ENCODE measurements around the gene KNDC1. TPM values are rescaled to one million over a fixed set of nuclear protein-coding genes. Genes with fewer than 3 reads are reported as not detected.

Gene KNDC1
- total and polyA plus RNA-seq, 2 of the 13 experiments (the other 11 are each of a cell fraction or from before 2014, with no cell fraction given), result 0.69 TPM; not detected in 1

- H3K9me3 ChIP-seq (ENCODE audit: low read length), result no peaks in the 10 kb centered on the region
- no peak for TF ChIP-seq PITX1 (CRISPR knock-in tag; IDR thresholded peaks at IDR 0.05)
- no peak for TF ChIP-seq RAD21 (CRISPR knock-in tag; IDR thresholded peaks at IDR 0.05)
- TF ChIP-seq THAP8 (CRISPR knock-in tag; IDR thresholded peaks at IDR 0.05; ENCODE audit: borderline replicate concordance), result no peak
- no peak for TF ChIP-seq KLF12 (CRISPR knock-in tag; IDR thresholded peaks at IDR 0.05; ENCODE audit: borderline replicate concordance)
- TF ChIP-seq, protein P1, sequence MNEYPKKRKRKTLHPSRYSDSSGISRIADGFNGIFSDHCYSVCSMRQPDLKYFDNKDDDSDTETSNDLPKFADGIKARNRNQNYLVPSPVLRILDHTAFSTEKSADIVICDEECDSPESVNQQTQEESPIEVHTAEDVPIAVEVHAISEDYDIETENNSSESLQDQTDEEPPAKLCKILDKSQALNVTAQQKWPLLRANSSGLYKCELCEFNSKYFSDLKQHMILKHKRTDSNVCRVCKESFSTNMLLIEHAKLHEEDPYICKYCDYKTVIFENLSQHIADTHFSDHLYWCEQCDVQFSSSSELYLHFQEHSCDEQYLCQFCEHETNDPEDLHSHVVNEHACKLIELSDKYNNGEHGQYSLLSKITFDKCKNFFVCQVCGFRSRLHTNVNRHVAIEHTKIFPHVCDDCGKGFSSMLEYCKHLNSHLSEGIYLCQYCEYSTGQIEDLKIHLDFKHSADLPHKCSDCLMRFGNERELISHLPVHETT (CRISPR knock-in tag; conservative IDR thresholded peaks at IDR 0.05), result no peak
- no peak for TF ChIP-seq SATB2 (CRISPR knock-in tag; IDR thresholded peaks at IDR 0.05)
- CTCF ChIA-PET (ENCODE audit: low intra/inter-chr PET ratio, low total read pairs), result no interaction called here
- H3K27me3 ChIP-seq (ENCODE audit: control insufficient read depth in 1 of 2, insufficient read depth in 2 of 2, low read length in 2 of 2), result peaks cover 1 to 3% of the 10 kb centered on the region in 2 experiments; a peak in 3 of 5 replicates
- ATAC-seq, result no peak
- no peak overlapping the region for H3K9ac ChIP-seq (ENCODE audit: insufficient read depth, low read depth, low read length)
- BruUV-seq (replicated peaks), result no TSS peak
- in situ Hi-C loops (cut with HindIII; ENCODE audit: extremely low pct_ligation_motif_present, low pct_unique_long_range_greater_than_20kb), result no loop called here
- H3K4me2 ChIP-seq (ENCODE audit: low read depth, low read length), result no peak overlapping the region
- H4K20me1 ChIP-seq (ENCODE audit: insufficient read depth, low read length), result no peaks in the 10 kb centered on the region
- no peak for FAIRE-seq
- POLR2A ChIA-PET, result no interaction called here
- H3K4me3 ChIP-seq (replicated peaks in 1 of 3; ENCODE audit: insufficient read depth in 1 of 3, low read depth in 2 of 3, low read length in 3 of 3), result no peak overlapping the region
- no peaks in the 10 kb centered on the region for H3K79me2 ChIP-seq (ENCODE audit: insufficient read depth, low read length)
- WGBS (ENCODE audit: low lambda C conversion rate), result 52% methylated on average over 13 of the region's 37 CpGs
- no peaks in the 10 kb centered on the region for H3K36me3 ChIP-seq (replicated peaks in 1 of 2; ENCODE audit: control insufficient read depth in 1 of 2, insufficient read depth in 2 of 2, low read length in 2 of 2)
- no peaks in the 10 kb centered on the region for H3K4me1 ChIP-seq (ENCODE audit: insufficient read depth, low read length)
- intact Hi-C loops (cut with micrococcal nuclease; ENCODE audit: unreplicated experiment), result no loop called here
- no peak overlapping the region for H2AFZ ChIP-seq (ENCODE audit: low read length)
- DNase-seq (ENCODE audit: low spot score), result no peak
- no peak overlapping the region for H3K27ac ChIP-seq (ENCODE audit: extremely low read length, insufficient read depth, low read length)
Observed at GRCh38 chr10:133167693-133168616, 7.9 kb downstream of the KNDC1 start.

All from HepG2 (cell line).